OCI-LY1 (cell line): ENCODE results near the gene VAV2.

Experiments
- EZH2 ChIP-seq: fragments of 200-600 bp; sonication (generic), shearing (Covaris generic); IDR thresholded peaks from 2 replicates; pipeline ENCODE4 v1.8.0; 2017; ENCODE audit warnings: borderline replicate concordance, mixed run types, mild to moderate bottlenecking, antibody characterized with exemption, low read length, moderate library complexity, mixed read lengths
- TF ChIP-seq, protein P1 (sequence below): fragments of 200-600 bp; sonication (generic), shearing (Covaris generic); IDR thresholded peaks from 2 replicates; pipeline ENCODE4 v1.5.1; 2017; ENCODE audit warnings: mild to moderate bottlenecking, antibody characterized with exemption, low read length, moderate library complexity, mixed read lengths

DNA sequence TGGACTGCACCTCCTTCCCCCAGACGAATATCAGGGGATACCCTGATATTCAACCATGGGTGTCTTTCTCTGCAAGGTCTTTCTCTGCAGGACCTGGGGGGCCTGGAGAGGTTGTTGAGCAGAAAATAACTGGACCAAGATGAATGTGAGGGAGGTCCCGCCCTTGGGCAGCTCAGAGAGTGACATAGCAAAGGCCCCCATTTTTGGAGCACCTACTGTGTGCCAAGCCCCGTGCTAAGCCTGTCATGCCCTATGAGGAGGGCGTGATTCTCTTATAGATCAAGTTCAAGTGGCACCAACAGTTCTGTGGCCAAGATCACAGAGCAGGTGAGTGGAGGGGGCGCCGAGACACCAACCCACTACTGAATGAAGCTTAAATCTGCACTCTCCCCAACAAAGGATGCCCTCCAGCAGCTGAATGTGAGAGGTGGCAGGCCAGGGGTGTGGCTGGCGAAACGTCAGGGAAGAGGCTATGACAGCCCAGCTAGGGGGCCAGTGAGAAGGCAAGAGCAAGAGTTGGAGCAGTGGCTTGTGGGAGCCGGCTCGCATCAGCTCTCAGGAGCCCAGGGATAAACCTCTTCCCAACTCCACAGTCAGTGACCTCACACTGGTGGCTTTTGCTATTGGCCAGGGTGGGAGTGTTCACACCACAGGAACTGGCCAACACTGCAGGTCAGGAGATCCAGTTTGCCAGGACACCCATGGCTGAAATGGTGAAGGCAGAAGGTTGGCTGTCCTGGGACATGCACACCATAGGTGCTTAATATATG is 259.3 kb downstream of the VAV2 start:
- TF ChIP-seq, protein P1, sequence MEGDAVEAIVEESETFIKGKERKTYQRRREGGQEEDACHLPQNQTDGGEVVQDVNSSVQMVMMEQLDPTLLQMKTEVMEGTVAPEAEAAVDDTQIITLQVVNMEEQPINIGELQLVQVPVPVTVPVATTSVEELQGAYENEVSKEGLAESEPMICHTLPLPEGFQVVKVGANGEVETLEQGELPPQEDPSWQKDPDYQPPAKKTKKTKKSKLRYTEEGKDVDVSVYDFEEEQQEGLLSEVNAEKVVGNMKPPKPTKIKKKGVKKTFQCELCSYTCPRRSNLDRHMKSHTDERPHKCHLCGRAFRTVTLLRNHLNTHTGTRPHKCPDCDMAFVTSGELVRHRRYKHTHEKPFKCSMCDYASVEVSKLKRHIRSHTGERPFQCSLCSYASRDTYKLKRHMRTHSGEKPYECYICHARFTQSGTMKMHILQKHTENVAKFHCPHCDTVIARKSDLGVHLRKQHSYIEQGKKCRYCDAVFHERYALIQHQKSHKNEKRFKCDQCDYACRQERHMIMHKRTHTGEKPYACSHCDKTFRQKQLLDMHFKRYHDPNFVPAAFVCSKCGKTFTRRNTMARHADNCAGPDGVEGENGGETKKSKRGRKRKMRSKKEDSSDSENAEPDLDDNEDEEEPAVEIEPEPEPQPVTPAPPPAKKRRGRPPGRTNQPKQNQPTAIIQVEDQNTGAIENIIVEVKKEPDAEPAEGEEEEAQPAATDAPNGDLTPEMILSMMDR: no peak
- TF ChIP-seq EZH2: no peak
